GM06990 (cell line): Measurements from ENCODE around the gene ST6GALNAC3.

Experiments used
- DNase-seq: peaks from one replicate; pipeline ENCODE4 v3.0.0-alpha.2; 2011; ENCODE audit not compliant: insufficient read length; ENCODE audit errors: extremely low read depth
- H3K27me3 ChIP-seq: replicated peaks from 2 replicates; pipeline ENCODE4 v1.6.0; 2011; ENCODE audit warnings: low read length; ENCODE audit not compliant: control insufficient read depth, insufficient read depth
- H3K36me3 ChIP-seq: 2 replicates; pipeline ENCODE4 v1.5.1; 2011; ENCODE audit warnings: low read length; ENCODE audit not compliant: control insufficient read depth, insufficient read depth
- H3K4me3 ChIP-seq: replicated peaks from 2 replicates; pipeline ENCODE4 v1.5.1; 2011; ENCODE audit warnings: low read depth, mild to moderate bottlenecking, control low read depth, low read length
- TF ChIP-seq, protein P1 (sequence below): IDR thresholded peaks from 2 replicates; pipeline ENCODE4 v1.5.1; 2011; ENCODE audit warnings: low read length, control low read depth, mild to moderate bottlenecking, inconsistent platforms; ENCODE audit not compliant: insufficient read depth, poor library complexity, severe bottlenecking

Gene ST6GALNAC3

GRCh38 chr1:76257823-76258222 is 183.3 kb downstream of the ST6GALNAC3 start:
- TF ChIP-seq, protein P1, sequence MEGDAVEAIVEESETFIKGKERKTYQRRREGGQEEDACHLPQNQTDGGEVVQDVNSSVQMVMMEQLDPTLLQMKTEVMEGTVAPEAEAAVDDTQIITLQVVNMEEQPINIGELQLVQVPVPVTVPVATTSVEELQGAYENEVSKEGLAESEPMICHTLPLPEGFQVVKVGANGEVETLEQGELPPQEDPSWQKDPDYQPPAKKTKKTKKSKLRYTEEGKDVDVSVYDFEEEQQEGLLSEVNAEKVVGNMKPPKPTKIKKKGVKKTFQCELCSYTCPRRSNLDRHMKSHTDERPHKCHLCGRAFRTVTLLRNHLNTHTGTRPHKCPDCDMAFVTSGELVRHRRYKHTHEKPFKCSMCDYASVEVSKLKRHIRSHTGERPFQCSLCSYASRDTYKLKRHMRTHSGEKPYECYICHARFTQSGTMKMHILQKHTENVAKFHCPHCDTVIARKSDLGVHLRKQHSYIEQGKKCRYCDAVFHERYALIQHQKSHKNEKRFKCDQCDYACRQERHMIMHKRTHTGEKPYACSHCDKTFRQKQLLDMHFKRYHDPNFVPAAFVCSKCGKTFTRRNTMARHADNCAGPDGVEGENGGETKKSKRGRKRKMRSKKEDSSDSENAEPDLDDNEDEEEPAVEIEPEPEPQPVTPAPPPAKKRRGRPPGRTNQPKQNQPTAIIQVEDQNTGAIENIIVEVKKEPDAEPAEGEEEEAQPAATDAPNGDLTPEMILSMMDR = no peak
- no peak overlapping the region for H3K4me3 ChIP-seq
- H3K27me3 ChIP-seq = no peaks in the 10 kb centered on the region
- DNase-seq = no peak
- no peaks in the 10 kb centered on the region for H3K36me3 ChIP-seq

DNA sequence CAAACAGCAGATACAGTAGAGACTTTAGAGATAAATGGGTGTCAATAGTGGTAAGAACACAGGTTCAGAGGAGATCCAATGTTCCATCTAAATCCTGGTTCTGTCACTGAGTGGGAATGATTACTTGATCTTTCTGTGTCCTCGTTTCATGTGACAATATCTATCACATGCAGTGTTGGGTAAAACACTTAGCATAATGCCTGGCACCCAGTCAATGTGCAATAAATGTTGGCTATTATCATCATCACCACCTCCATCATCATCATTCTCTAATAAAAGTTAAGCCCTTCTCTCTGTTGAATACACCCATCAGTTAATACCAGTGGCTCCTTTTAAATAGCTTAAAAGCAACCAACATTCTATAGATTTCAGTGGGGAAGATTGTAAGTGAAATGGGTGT is 184.7 kb downstream of the ST6GALNAC3 start:
- no peak for DNase-seq

DNA sequence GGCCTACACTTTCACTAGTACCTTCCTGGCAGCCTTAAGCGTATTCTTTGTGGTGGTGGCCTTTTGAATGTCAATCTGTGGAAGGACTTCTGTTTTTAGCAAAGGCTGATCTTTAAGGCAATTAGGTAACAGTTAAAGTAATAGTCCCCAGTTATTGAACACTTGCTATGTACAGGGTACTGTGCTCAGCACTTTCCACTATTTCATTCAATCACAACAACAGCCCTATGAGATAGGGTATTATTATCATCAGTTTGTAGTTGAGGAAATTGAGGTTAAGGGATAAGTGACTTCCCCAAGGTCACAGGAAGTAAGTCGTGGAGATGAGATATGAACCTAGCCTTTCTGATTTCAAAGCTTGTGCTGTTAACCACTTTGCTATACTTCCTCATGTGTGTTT is 185.7 kb downstream of the ST6GALNAC3 start:
- TF ChIP-seq, protein P1 = no peak
- no peak overlapping the region for H3K4me3 ChIP-seq
- no peaks in the 10 kb centered on the region for H3K27me3 ChIP-seq
- no peaks in the 10 kb centered on the region for H3K36me3 ChIP-seq
- no peak for DNase-seq

More for the DNA sequence above, 184.7 kb downstream of the ST6GALNAC3 start:
- Histone ChIP-seq H3K4me3 (no peak overlapping the region), H3K27me3 (no peaks in the 10 kb centered on the region), H3K36me3 (no peaks in the 10 kb centered on the region)
- TF ChIP-seq, protein P1 = no peak

- no peak overlapping the region for H3K4me3 ChIP-seq
- H3K27me3 ChIP-seq = no peaks in the 10 kb centered on the region
- TF ChIP-seq, protein P1 = no peak
- DNase-seq = no peak
- no peaks in the 10 kb centered on the region for H3K36me3 ChIP-seq
Observed at GRCh38 chr1:76262601-76263000, 188.1 kb downstream of the ST6GALNAC3 start.

DNA sequence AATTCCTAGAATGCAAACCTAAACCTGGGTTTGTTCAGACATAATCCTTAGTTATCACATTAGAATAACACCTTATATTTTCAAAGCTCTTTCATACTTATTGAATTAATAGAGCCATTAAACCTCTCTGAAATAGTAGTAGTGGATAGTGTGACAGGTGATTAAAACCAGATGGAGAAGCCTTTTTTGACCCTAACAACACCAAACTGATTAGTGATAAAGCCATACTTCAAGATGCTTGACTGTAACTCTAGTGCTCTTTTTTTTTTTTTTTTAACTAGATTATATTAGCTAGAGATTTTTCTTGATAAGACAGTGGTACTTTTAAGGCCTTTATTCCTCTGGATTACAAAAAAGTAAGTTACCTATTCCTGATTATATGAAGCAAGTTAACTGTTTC is 190.1 kb downstream of the ST6GALNAC3 start:
- TF ChIP-seq, protein P1 = no peak
- H3K4me3 ChIP-seq = no peak overlapping the region
- H3K36me3 ChIP-seq = no peaks in the 10 kb centered on the region
- no peaks in the 10 kb centered on the region for H3K27me3 ChIP-seq
- no peak for DNase-seq

GRCh38 chr1:76266762-76267161 is 192.2 kb downstream of the ST6GALNAC3 start:
- no peaks in the 10 kb centered on the region for H3K36me3 ChIP-seq
- no peak for DNase-seq
- TF ChIP-seq, protein P1 = no peak
- H3K4me3 ChIP-seq = no peak overlapping the region
- no peaks in the 10 kb centered on the region for H3K27me3 ChIP-seq
